Endothelial cell of umbilical vein (primary cell): ENCODE measurements around the gene HPS6. TPM values are rescaled to one million over a fixed set of nuclear protein-coding genes. Genes with fewer than 3 reads are reported as not detected.

ENCODE experiments used
- BruUV-seq: library from RNA; stranded (reverse); fragments of 400-500 nt; replicated peaks from 2 replicates; lab custom pipeline; 2021; lab: Mats Ljungman, UMichigan
- CTCF ChIA-PET: fragments of 300-600, 350-600 bp; sonication (Branson Sonifier 250); formaldehyde crosslinking; loops from one replicate; lab custom pipeline; 2021; ENCODE audit warnings: antibody characterized with exemption, inconsistent platforms; lab: Charles Lee
- POLR2A ChIA-PET: fragments of 300-600, 350-600 bp; sonication (Branson Sonifier 250); formaldehyde crosslinking; loops from one replicate; lab custom pipeline; 2021; ENCODE audit warnings: antibody characterized with exemption, inconsistent platforms; lab: Charles Lee
- DNase-seq: peaks from one replicate; pipeline ENCODE4 v3.0.0-alpha.2; 2011; ENCODE audit warnings: low read depth, low spot score
- FAIRE-seq: peaks from 2 replicates; lab custom pipeline; 2011; peaks lifted over from hg19 to GRCh38; lab: Jason Lieb, UNC
- H2AFZ ChIP-seq: 2 replicates; pipeline ENCODE4 v1.6.0; 2012; ENCODE audit warnings: low read depth, low read length, control low read depth, inconsistent platforms
- H3K27ac ChIP-seq: 2 replicates; pipeline ENCODE4 v1.5.1; 2011; ENCODE audit warnings: low read depth, mild to moderate bottlenecking, control low read depth, low read length, moderate library complexity; ENCODE audit not compliant: insufficient read depth
- H3K27me3 ChIP-seq, 2 experiments: 2 replicates each; pipeline versions ENCODE4 v1.6.0 to v1.6.1; 2011; ENCODE audit warnings: low read length in 2 of 2, mixed read lengths in 1 of 2; ENCODE audit not compliant: control insufficient read depth in 2 of 2, insufficient read depth in 2 of 2
- H3K36me3 ChIP-seq, 2 experiments: 2 replicates in 1 of 2; 3 replicates in 1 of 2; pipeline ENCODE4 v1.5.1; 2011; ENCODE audit warnings: low read length in 2 of 2, mild to moderate bottlenecking in 1 of 2, moderate library complexity in 1 of 2; ENCODE audit not compliant: control insufficient read depth in 2 of 2, insufficient read depth in 2 of 2; ENCODE audit errors: extremely low read depth in 1 of 2
- H3K4me1 ChIP-seq: 3 replicates; pipeline ENCODE4 v1.5.1; 2011; ENCODE audit warnings: mild to moderate bottlenecking, low read length; ENCODE audit not compliant: control insufficient read depth, insufficient read depth; ENCODE audit errors: extremely low read depth
- H3K4me2 ChIP-seq: 2 replicates; pipeline ENCODE4 v1.6.1; 2011; ENCODE audit warnings: low read length, control low read depth, mixed read lengths; ENCODE audit not compliant: insufficient read depth
- H3K4me3 ChIP-seq, 3 experiments: fragments of 200-600 bp in 1 of 3; sonication (generic), shearing (Covaris generic) in 1 of 3; replicated peaks in 1 of 3; 2 replicates each; pipeline ENCODE4 v1.5.1; 2011 to 2016; ENCODE audit warnings: control low read depth in 3 of 3, low read length in 3 of 3, mild to moderate bottlenecking in 2 of 3, inconsistent platforms in 1 of 3, low read depth in 1 of 3, moderate library complexity in 1 of 3; ENCODE audit not compliant: insufficient read depth in 1 of 3
- H3K79me2 ChIP-seq: 2 replicates; pipeline ENCODE4 v1.6.0; 2012; ENCODE audit warnings: low read length, inconsistent platforms; ENCODE audit not compliant: control insufficient read depth, insufficient read depth
- H3K9ac ChIP-seq: replicated peaks from 2 replicates; pipeline ENCODE3; 2011; ENCODE audit warnings: low read length, control low read depth; ENCODE audit not compliant: insufficient read depth; ENCODE audit errors: extremely low read depth
- H3K9me1 ChIP-seq: replicated peaks from 3 replicates; pipeline ENCODE4 v1.6.0; 2011; ENCODE audit warnings: mild to moderate bottlenecking, low read length; ENCODE audit not compliant: control insufficient read depth, insufficient read depth; ENCODE audit errors: extremely low read depth
- H3K9me3 ChIP-seq: replicated peaks from 2 replicates; pipeline ENCODE4 v1.5.1; 2012; ENCODE audit warnings: low read length, inconsistent platforms; ENCODE audit not compliant: control insufficient read depth, insufficient read depth
- H4K20me1 ChIP-seq: replicated peaks from 2 replicates; pipeline ENCODE3; 2011; ENCODE audit warnings: mild to moderate bottlenecking, low read length; ENCODE audit not compliant: control insufficient read depth, insufficient read depth; ENCODE audit errors: extremely low read depth
- EZH2 ChIP-seq: IDR thresholded peaks from 2 replicates; pipeline ENCODE4 v1.6.1; 2012; ENCODE audit warnings: borderline replicate concordance, low read depth, mild to moderate bottlenecking, moderate library complexity, low read length, inconsistent platforms; ENCODE audit not compliant: severe bottlenecking
- FOS ChIP-seq: IDR thresholded peaks from 2 replicates; pipeline ENCODE4 v1.6.1; 2011; ENCODE audit warnings: mild to moderate bottlenecking, low read length, moderate library complexity, borderline replicate concordance; ENCODE audit not compliant: insufficient read depth
- GATA2 ChIP-seq: IDR thresholded peaks from 2 replicates; pipeline ENCODE4 v1.7.0; 2011; ENCODE audit warnings: low read depth, mild to moderate bottlenecking, moderate library complexity, mixed read lengths, low read length; ENCODE audit not compliant: insufficient read length, insufficient read depth
- JUN ChIP-seq: IDR thresholded peaks from 2 replicates; pipeline ENCODE4 v1.6.1; 2011; ENCODE audit warnings: borderline replicate concordance, low read depth; ENCODE audit not compliant: insufficient read length, insufficient read depth
- MAX ChIP-seq: IDR thresholded peaks from 2 replicates; pipeline ENCODE4 v1.6.1; 2011; ENCODE audit not compliant: insufficient read depth, insufficient read length
- MYC ChIP-seq: IDR thresholded peaks from one replicate; pipeline ENCODE4 v1.6.1; 2011; ENCODE audit warnings: mild to moderate bottlenecking, low read depth, low read length
- POLR2A ChIP-seq: IDR thresholded peaks from 2 replicates; pipeline ENCODE4 v1.6.1; 2012; ENCODE audit warnings: low read depth, mild to moderate bottlenecking, control low read depth, low read length
- POLR2AphosphoS5 ChIP-seq: IDR thresholded peaks from 2 replicates; pipeline ENCODE4 v1.6.1; 2012; ENCODE audit warnings: low read depth, mild to moderate bottlenecking, control low read depth, low read length, moderate library complexity; ENCODE audit not compliant: insufficient read depth
- dilution Hi-C: fragments of 300-500 bp; cut with MboI; formaldehyde crosslinking; loops from one replicate; pipeline ENCODE4 v1.15.0; 2019; ENCODE audit warnings: low sequenced_read_pairs; ENCODE audit not compliant: extremely low pct_ligation_motif_present
- intact Hi-C: fragments of 100-400 bp; cut with micrococcal nuclease; formaldehyde crosslinking; loops from one replicate; pipeline ENCODE4 v1.10.0; 2022
- polyA plus RNA-seq, 4 experiments: library from polyadenylated mRNA; depleted of rRNA in 3 of 4; stranded (reverse) in 3 of 4; unstranded in 1 of 4; fragments of >200 nt; gene quantifications; 2 replicates each; pipeline versions ENCODE4 v1.2.1 to v1.2.3, GENCODE V29; 2011 to 2012; ENCODE audit warnings: missing spikeins in 1 of 4
- total RNA-seq: library from RNA; stranded (reverse); gene quantifications from 2 replicates; pipeline ENCODE4 v1.2.3, GENCODE V29; 2021
- TF ChIP-seq, protein P1 (sequence below), 2 donors: IDR thresholded peaks; 1 replicate in 1 of 2; 2 replicates in 1 of 2; pipeline ENCODE4 v1.5.1; 2011; ENCODE audit warnings: low read length in 2 of 2, mild to moderate bottlenecking in 2 of 2, moderate library complexity in 2 of 2, control low read depth in 1 of 2, inconsistent platforms in 1 of 2, low read depth in 1 of 2; ENCODE audit not compliant: insufficient read depth in 1 of 2; ENCODE audit errors: extremely low read depth in 1 of 2

HPS6 gene
- total and polyA plus RNA-seq, 2 donors (not counting 3 experiments of a cell fraction or from before 2014, with no cell fraction given) = 9.3 to 18.5 TPM

GRCh38 chr10:102085336-102085735 is 20.2 kb downstream of the HPS6 start:
- no TSS peak for BruUV-seq

More at GRCh38 chr10:102085336-102085735, 20.2 kb downstream of the HPS6 start:
- dilution Hi-C loops (no loop called here), intact Hi-C loops (no loop called here)
- FAIRE-seq (no peak), DNase-seq (no peak)
- no peaks in the 10 kb centered on the region for H3K4me1 ChIP-seq
- POLR2A ChIA-PET = no interaction called here
- no peak overlapping the region for H3K9ac ChIP-seq
- H2AFZ ChIP-seq = no peak overlapping the region
- H4K20me1 ChIP-seq = no peaks in the 10 kb centered on the region
- no peaks in the 10 kb centered on the region for H3K79me2 ChIP-seq
- no peak overlapping the region for H3K4me2 ChIP-seq
- CTCF ChIA-PET = no interaction called here
- H3K9me1 ChIP-seq = no peaks in the 10 kb centered on the region
- H3K36me3 ChIP-seq = no peaks in the 10 kb centered on the region
- no peaks in the 10 kb centered on the region for H3K9me3 ChIP-seq
- TF ChIP-seq JUN (no peak), MYC (no peak), GATA2 (no peak), EZH2 (no peak), POLR2AphosphoS5 (no peak), FOS (no peak), MAX (no peak), POLR2A (no peak)
- TF ChIP-seq, protein P1, sequence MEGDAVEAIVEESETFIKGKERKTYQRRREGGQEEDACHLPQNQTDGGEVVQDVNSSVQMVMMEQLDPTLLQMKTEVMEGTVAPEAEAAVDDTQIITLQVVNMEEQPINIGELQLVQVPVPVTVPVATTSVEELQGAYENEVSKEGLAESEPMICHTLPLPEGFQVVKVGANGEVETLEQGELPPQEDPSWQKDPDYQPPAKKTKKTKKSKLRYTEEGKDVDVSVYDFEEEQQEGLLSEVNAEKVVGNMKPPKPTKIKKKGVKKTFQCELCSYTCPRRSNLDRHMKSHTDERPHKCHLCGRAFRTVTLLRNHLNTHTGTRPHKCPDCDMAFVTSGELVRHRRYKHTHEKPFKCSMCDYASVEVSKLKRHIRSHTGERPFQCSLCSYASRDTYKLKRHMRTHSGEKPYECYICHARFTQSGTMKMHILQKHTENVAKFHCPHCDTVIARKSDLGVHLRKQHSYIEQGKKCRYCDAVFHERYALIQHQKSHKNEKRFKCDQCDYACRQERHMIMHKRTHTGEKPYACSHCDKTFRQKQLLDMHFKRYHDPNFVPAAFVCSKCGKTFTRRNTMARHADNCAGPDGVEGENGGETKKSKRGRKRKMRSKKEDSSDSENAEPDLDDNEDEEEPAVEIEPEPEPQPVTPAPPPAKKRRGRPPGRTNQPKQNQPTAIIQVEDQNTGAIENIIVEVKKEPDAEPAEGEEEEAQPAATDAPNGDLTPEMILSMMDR (IDR thresholded peaks at IDR 0.05; ENCODE audit: extremely low read depth in 1 of 2, insufficient read depth in 1 of 2, low read depth in 1 of 2, low read length in 2 of 2) = no peak
- no peaks in the 10 kb centered on the region for H3K27me3 ChIP-seq
- H3K27ac ChIP-seq = no peak overlapping the region
- no peak overlapping the region for H3K4me3 ChIP-seq
